A673 (cell line): Measurements from ENCODE around the gene CHIT1.

ENCODE experiments used
- CTCF ChIP-seq: fragments of 300-800, 200-600 bp; sonication (generic); conservative IDR thresholded peaks from 2 replicates; pipeline ENCODE4 v1.5.1; 2017; ENCODE audit warnings: low read depth, mild to moderate bottlenecking, antibody characterized with exemption, low read length, moderate library complexity, mixed read lengths
- EZH2 ChIP-seq: fragments of 200-600 bp; sonication (generic); IDR thresholded peaks from 2 replicates; pipeline ENCODE4 v1.6.1; 2017; ENCODE audit warnings: borderline replicate concordance, low read depth, mild to moderate bottlenecking, mixed read lengths, antibody characterized with exemption, low read length; ENCODE audit not compliant: poor library complexity, severe bottlenecking

GRCh38 chr1:203185585-203185984, 43.9 kb downstream of the CHIT1 start:
- TF ChIP-seq CTCF (no peak), EZH2 (no peak)
